Left ventricle myocardium inferior (tissue), 1 donor: ENCODE data around the gene FAM200A. TPM values are rescaled to one million over a fixed set of nuclear protein-coding genes. Genes with fewer than 3 reads are reported as not detected.
"Not testable (repeated sequence)": the region's sequence is repeated elsewhere in the genome, so short reads cannot be mapped to it uniquely, and the experiment has no call there.

Experiments used
- DNase-seq: peaks from one replicate; pipeline ENCODE4 v3.0.0-alpha.2; 2020
- H3K27ac ChIP-seq: fragments of 200-600 bp; replicated peaks from 2 replicates; pipeline ENCODE4 v1.8.0; 2021
- H3K27me3 ChIP-seq: fragments of 200-600 bp; 2 replicates; pipeline ENCODE4 v1.8.0; 2021; ENCODE audit warnings: low read depth
- H3K36me3 ChIP-seq: fragments of 200-600 bp; 2 replicates; pipeline ENCODE4 v1.8.0; 2021
- H3K4me1 ChIP-seq: fragments of 200-600 bp; 2 replicates; pipeline ENCODE4 v1.8.0; 2021
- H3K4me3 ChIP-seq: fragments of 200-600 bp; 2 replicates; pipeline ENCODE4 v1.8.0; 2021; ENCODE audit warnings: mild to moderate bottlenecking, moderate library complexity
- H3K9me3 ChIP-seq: fragments of 200-600 bp; replicated peaks from 2 replicates; pipeline ENCODE4 v1.8.0; 2021
- CTCF ChIP-seq: fragments of 200-600 bp; IDR thresholded peaks from 2 replicates; pipeline ENCODE4 v1.8.0; 2021; ENCODE audit warnings: antibody characterized with exemption, mild to moderate bottlenecking, borderline replicate concordance
- intact Hi-C: fragments of 100-400 bp; cut with micrococcal nuclease; formaldehyde crosslinking; loops from one replicate; pipeline ENCODE4 v1.11.0; 2022
- total RNA-seq: library from RNA; stranded (reverse); fragmentation: NEBNext Ultra II Directional; extraction: Animal tissue kit (Norgen Biotek cat#: 25700); gene quantifications from one replicate; pipeline ENCODE4 v1.2.1, GENCODE V29; 2021
- donor health status: DM: no; HTN: yes; CAD: no; lungs with severe emphysema.

The FAM200A gene
- total RNA-seq, 1 donor from 2014 or later, result 6.4 TPM

GRCh38 chr7:99588868-99589267 is 37.0 kb upstream of the FAM200A start:
- H3K4me1 ChIP-seq, result no peaks in the 10 kb centered on the region
- H3K9me3 ChIP-seq, result no peaks in the 10 kb centered on the region
- H3K4me3 ChIP-seq, result no peak overlapping the region
- no peak for DNase-seq
- intact Hi-C loops, result no loop called here
- no peaks in the 10 kb centered on the region for H3K36me3 ChIP-seq
- peaks cover 38% of the 10 kb centered on the region for H3K27me3 ChIP-seq
- TF ChIP-seq CTCF, result no peak
- no peak overlapping the region for H3K27ac ChIP-seq

- DNase-seq, H3K9me3 ChIP-seq, H3K36me3 ChIP-seq, intact Hi-C loops, H3K27ac ChIP-seq: not testable (repeated sequence)
- Histone ChIP-seq H3K4me3 (peak overlapping the region; percentile 79), H3K4me1 (peaks cover 25% of the 10 kb centered on the region), H3K27me3 (peaks cover 22% of the 10 kb centered on the region)
Measured at GRCh38 chr7:99580778-99581332, 28.9 kb upstream of the FAM200A start.

- peak; percentile 27 for DNase-seq
- Histone ChIP-seq H3K27me3 (peaks cover 16% of the 10 kb centered on the region), H3K9me3 (no peaks in the 10 kb centered on the region), H3K4me1 (peaks cover 25% of the 10 kb centered on the region), H3K27ac (peak overlapping the region; percentile 44), H3K4me3 (peak overlapping the region; percentile 79), H3K36me3 (no peaks in the 10 kb centered on the region)
- intact Hi-C loops, result no loop called here
- peak; percentile 53 for TF ChIP-seq CTCF
Measured at GRCh38 chr7:99579956-99580777, 28.3 kb upstream of the FAM200A start.

GRCh38 chr7:99579281-99579955 is 27.5 kb upstream of the FAM200A start:
- Histone ChIP-seq H3K36me3 (no peaks in the 10 kb centered on the region), H3K9me3 (no peaks in the 10 kb centered on the region), H3K27ac (peak overlapping the region; percentile 44), H3K27me3 (peaks cover 12% of the 10 kb centered on the region), H3K4me1 (peaks cover 25% of the 10 kb centered on the region), H3K4me3 (peak overlapping the region; percentile 79)
- no peak for DNase-seq
- intact Hi-C loops, result no loop called here
- TF ChIP-seq CTCF, result no peak

- no peaks in the 10 kb centered on the region for H3K9me3 ChIP-seq
- H3K4me1 ChIP-seq, result peaks cover 25% of the 10 kb centered on the region
- peaks cover 30% of the 10 kb centered on the region for H3K36me3 ChIP-seq
- H3K4me3 ChIP-seq, result no peak overlapping the region
- no peak for TF ChIP-seq CTCF
- no peak for DNase-seq
- H3K27me3 ChIP-seq, result no peaks in the 10 kb centered on the region
- H3K27ac ChIP-seq, result no peak overlapping the region
- intact Hi-C loops, result no loop called here
Measured at GRCh38 chr7:99576251-99576650, 24.3 kb upstream of the FAM200A start.
